Fibroblast of lung (primary cell): ENCODE measurements around the gene CUEDC1. TPM values are rescaled to one million over a fixed set of nuclear protein-coding genes. Genes with fewer than 3 reads are reported as not detected.
A peak's percentile ranks its signal among the peaks of the same experiment; 100 is the strongest.

Source experiments
- DNase-seq, 2 donors: peaks; one replicate each; pipeline versions ENCODE4 v3.0.0 to v3.0.0-alpha.2; 2010; ENCODE audit warnings: low read depth in 2 of 2
- H2AFZ ChIP-seq: 2 replicates; pipeline ENCODE4 v1.5.1; 2012; ENCODE audit warnings: low read length, control low read depth, inconsistent platforms
- H3K27ac ChIP-seq: 2 replicates; pipeline ENCODE4 v1.5.1; 2011; ENCODE audit warnings: low read length, control low read depth; ENCODE audit not compliant: insufficient read depth
- H3K27me3 ChIP-seq: 2 replicates; pipeline ENCODE4 v1.5.1; 2011; ENCODE audit warnings: mild to moderate bottlenecking, low read length; ENCODE audit not compliant: control insufficient read depth, insufficient read depth
- H3K36me3 ChIP-seq: 2 replicates; pipeline ENCODE4 v1.5.1; 2011; ENCODE audit warnings: low read length; ENCODE audit not compliant: control insufficient read depth, insufficient read depth
- H3K4me1 ChIP-seq: 2 replicates; pipeline ENCODE4 v1.5.1; 2011; ENCODE audit warnings: low read length; ENCODE audit not compliant: control insufficient read depth, insufficient read depth; ENCODE audit errors: extremely low read depth
- H3K4me2 ChIP-seq: 2 replicates; pipeline ENCODE4 v1.5.1; 2011; ENCODE audit warnings: low read length, control low read depth; ENCODE audit not compliant: insufficient read depth; ENCODE audit errors: extremely low read depth
- H3K4me3 ChIP-seq, 4 experiments: fragments of 200-600 bp in 1 of 4; sonication (generic) in 1 of 4; replicated peaks in 1 of 4; 2 replicates each; pipeline ENCODE4 v1.5.1; 2011 to 2016; ENCODE audit warnings: low read length in 4 of 4, low read depth in 3 of 4, mild to moderate bottlenecking in 3 of 4, control low read depth in 2 of 4, inconsistent platforms in 1 of 4, mixed read lengths in 1 of 4; ENCODE audit not compliant: insufficient read depth in 1 of 4; ENCODE audit errors: control extremely low read depth in 1 of 4
- H3K79me2 ChIP-seq: 2 replicates; pipeline ENCODE4 v1.5.1; 2012; ENCODE audit warnings: mild to moderate bottlenecking, low read length, inconsistent platforms; ENCODE audit not compliant: control insufficient read depth, insufficient read depth
- H3K9ac ChIP-seq: 2 replicates; pipeline ENCODE4 v1.5.1; 2011; ENCODE audit warnings: mild to moderate bottlenecking, low read length, control low read depth; ENCODE audit not compliant: insufficient read depth
- H3K9me3 ChIP-seq: 2 replicates; pipeline ENCODE4 v1.5.1; 2012; ENCODE audit warnings: low read depth, low read length; ENCODE audit not compliant: control insufficient read depth, insufficient read depth
- H4K20me1 ChIP-seq: 2 replicates; pipeline ENCODE4 v1.5.1; 2011; ENCODE audit warnings: low read length; ENCODE audit not compliant: control insufficient read depth, insufficient read depth; ENCODE audit errors: extremely low read depth
- EZH2 ChIP-seq: IDR thresholded peaks from 2 replicates; pipeline ENCODE4 v1.5.1; 2012; ENCODE audit warnings: low read length, control low read depth, mild to moderate bottlenecking; ENCODE audit errors: missing control alignments
- polyA plus RNA-seq, 2 donors: library from polyadenylated mRNA; depleted of rRNA in 1 of 2; stranded (reverse) in 1 of 2; unstranded in 1 of 2; fragments of >200 nt; gene quantifications; 2 replicates each; pipeline ENCODE4 v1.2.1, GENCODE V29; 2011 to 2012; ENCODE audit warnings: missing spikeins in 1 of 2
- total RNA-seq: library from RNA; depleted of rRNA; stranded (reverse); fragments of >200 nt; gene quantifications from 2 replicates; pipeline ENCODE4 v1.2.1, GENCODE V29; 2014
- TF ChIP-seq, protein P1 (sequence below), 2 donors: IDR thresholded peaks in 1 of 2; conservative IDR thresholded peaks in 1 of 2; 1 replicate in 1 of 2; 2 replicates in 1 of 2; pipeline ENCODE4 v1.5.1; 2011 to 2012; ENCODE audit warnings: low read length in 2 of 2, control low read depth in 1 of 2, inconsistent platforms in 1 of 2, low read depth in 1 of 2, mild to moderate bottlenecking in 1 of 2

The CUEDC1 gene
- total and polyA plus RNA-seq, 2 donors (not counting 1 experiment from before 2014, with no cell fraction given) = 11.9 to 34.9 TPM

DNA sequence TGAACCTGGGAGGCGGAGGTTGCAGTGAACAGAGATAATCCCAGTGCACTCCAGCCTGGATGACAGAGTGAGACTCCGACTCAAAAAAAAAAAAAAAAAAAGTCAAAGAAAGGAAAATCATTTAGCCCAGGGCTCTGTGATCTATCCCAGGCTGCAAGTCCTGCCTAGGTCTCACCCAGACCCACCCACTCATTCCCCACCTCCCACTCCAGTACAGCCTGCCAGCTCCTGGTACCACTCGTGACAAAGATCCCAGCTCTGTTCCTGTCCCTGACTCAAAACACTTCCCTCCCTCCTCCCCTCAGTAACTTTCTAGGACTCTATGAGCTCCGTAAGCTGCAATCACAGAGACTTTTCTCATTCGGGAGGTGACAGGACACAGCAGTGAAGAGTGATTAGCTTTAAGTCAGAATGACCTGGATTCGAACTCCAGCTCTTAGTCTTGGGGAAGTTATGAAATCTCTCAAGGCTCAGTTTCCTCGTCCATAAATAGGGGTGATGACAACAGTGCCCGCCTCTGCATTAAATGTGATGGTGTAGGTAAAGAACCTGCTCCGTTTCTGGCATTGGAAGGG is 77.3 kb downstream of the CUEDC1 start:
- no peak overlapping the region for H3K4me2 ChIP-seq
- H4K20me1 ChIP-seq = no peaks in the 10 kb centered on the region
- no peak overlapping the region for H3K4me3 ChIP-seq
- H3K9me3 ChIP-seq = no peaks in the 10 kb centered on the region
- DNase-seq = peak in 1 of 2 donors; percentile 28
- peaks cover 13% of the 10 kb centered on the region for H3K36me3 ChIP-seq
- H3K27ac ChIP-seq = peak overlapping the region; percentile 49
- no peak overlapping the region for H2AFZ ChIP-seq
- H3K79me2 ChIP-seq = peaks cover 2% of the 10 kb centered on the region
- H3K9ac ChIP-seq = no peak overlapping the region
- TF ChIP-seq, protein P1, sequence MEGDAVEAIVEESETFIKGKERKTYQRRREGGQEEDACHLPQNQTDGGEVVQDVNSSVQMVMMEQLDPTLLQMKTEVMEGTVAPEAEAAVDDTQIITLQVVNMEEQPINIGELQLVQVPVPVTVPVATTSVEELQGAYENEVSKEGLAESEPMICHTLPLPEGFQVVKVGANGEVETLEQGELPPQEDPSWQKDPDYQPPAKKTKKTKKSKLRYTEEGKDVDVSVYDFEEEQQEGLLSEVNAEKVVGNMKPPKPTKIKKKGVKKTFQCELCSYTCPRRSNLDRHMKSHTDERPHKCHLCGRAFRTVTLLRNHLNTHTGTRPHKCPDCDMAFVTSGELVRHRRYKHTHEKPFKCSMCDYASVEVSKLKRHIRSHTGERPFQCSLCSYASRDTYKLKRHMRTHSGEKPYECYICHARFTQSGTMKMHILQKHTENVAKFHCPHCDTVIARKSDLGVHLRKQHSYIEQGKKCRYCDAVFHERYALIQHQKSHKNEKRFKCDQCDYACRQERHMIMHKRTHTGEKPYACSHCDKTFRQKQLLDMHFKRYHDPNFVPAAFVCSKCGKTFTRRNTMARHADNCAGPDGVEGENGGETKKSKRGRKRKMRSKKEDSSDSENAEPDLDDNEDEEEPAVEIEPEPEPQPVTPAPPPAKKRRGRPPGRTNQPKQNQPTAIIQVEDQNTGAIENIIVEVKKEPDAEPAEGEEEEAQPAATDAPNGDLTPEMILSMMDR (conservative IDR thresholded peaks at IDR 0.05 in 1 of 2, IDR thresholded peaks at IDR 0.05 in 1 of 2; ENCODE audit: low read depth in 1 of 2, low read length in 2 of 2) = no peak
- H3K4me1 ChIP-seq = peaks cover 62% of the 10 kb centered on the region
- no peaks in the 10 kb centered on the region for H3K27me3 ChIP-seq

DNA sequence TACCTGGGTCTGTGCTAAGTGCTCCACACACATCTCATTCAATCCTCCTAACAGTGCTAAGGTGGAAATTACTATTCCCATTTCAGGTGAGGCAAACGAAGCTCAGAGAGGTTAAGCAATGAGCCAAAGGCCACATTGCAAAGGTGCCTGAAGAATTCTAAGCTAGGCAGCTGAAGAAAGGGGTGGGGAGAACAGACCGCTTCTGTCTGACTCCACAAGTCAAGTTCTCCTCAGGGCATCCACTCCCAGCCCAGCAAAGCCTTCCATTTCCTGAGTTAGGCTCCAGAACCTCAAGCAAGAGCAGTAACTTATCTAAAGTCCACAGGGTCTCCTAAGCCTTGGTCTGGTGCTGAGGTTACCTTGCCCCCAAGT is 78.4 kb downstream of the CUEDC1 start:
- Histone ChIP-seq H4K20me1 (no peaks in the 10 kb centered on the region), H3K4me1 (peaks cover 62% of the 10 kb centered on the region), H3K27ac (peak overlapping the region; percentile 13), H3K9ac (no peak overlapping the region), H3K4me3 (no peak overlapping the region), H3K79me2 (peaks cover 2% of the 10 kb centered on the region), H3K4me2 (no peak overlapping the region), H2AFZ (no peak overlapping the region), H3K36me3 (peaks cover 21% of the 10 kb centered on the region), H3K9me3 (no peaks in the 10 kb centered on the region), H3K27me3 (no peaks in the 10 kb centered on the region)
- TF ChIP-seq, protein P1 (conservative IDR thresholded peaks at IDR 0.05 in 1 of 2, IDR thresholded peaks at IDR 0.05 in 1 of 2; ENCODE audit: low read depth in 1 of 2, low read length in 2 of 2) = no peak
- TF ChIP-seq EZH2 = no peak
- DNase-seq = no peak

DNA sequence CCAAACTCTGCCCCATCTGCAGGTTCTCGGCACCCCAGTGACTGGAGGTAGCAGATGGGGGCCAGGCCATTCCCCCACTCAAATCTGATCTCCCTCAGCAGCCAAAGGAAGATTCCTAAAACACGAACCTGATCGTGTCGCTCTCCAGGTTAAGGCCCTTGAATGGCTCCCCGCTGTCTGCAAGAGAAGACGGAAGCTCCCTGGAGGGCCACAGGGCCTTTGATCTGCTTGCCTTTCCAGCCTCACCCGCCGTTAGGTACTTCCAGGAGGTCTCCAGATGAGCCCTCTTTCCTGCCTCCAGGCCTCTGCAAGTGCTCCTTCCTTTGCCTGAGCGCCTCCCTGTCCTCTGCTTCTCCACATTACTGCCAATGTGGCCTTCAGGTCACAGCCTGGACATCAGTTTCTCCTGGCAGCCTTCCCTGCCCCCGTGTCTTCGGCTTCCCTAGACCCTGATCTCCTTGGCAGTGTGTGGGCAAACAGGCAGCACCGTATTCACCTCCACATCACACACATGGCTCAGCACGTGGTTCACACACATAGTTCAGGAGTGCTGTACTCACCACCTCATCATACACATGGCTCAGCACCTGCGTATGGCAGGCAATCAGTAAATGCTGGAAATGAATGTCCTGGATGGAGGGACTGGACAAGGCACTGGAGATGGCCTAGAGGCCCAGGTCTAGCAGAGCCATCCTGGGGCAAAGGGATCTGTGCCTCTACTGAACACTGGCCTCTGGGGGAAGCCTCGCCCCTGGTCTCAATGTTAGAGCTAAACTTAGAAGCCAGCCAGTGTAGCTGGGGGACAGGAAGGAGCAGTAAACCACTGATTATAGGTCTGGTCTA is 79.0 kb downstream of the CUEDC1 start:
- no peak overlapping the region for H3K4me2 ChIP-seq
- no peak overlapping the region for H2AFZ ChIP-seq
- H3K9ac ChIP-seq = no peak overlapping the region
- no peak overlapping the region for H3K4me3 ChIP-seq
- peaks cover 21% of the 10 kb centered on the region for H3K36me3 ChIP-seq
- peak overlapping the region; percentile 95 for H3K27ac ChIP-seq
- peak in 1 of 2 donors; percentile 52 for DNase-seq
- peaks cover 2% of the 10 kb centered on the region for H3K79me2 ChIP-seq
- TF ChIP-seq, protein P1 (conservative IDR thresholded peaks at IDR 0.05 in 1 of 2, IDR thresholded peaks at IDR 0.05 in 1 of 2; ENCODE audit: low read depth in 1 of 2, low read length in 2 of 2) = no peak
- TF ChIP-seq EZH2 = no peak
- no peaks in the 10 kb centered on the region for H3K9me3 ChIP-seq
- no peaks in the 10 kb centered on the region for H3K27me3 ChIP-seq
- H4K20me1 ChIP-seq = no peaks in the 10 kb centered on the region
- peaks cover 56% of the 10 kb centered on the region for H3K4me1 ChIP-seq
